AG09309 (cell line): ENCODE results near the gene TRO.

Source experiments
- DNase-seq: peaks from one replicate; pipeline ENCODE4 v3.0.0-alpha.2; 2010; ENCODE audit warnings: low read depth
- H3K4me3 ChIP-seq: 2 replicates; pipeline ENCODE4 v1.5.1; 2011; ENCODE audit warnings: mild to moderate bottlenecking, low read depth, low read length, moderate library complexity; ENCODE audit not compliant: control insufficient read depth
- CTCF ChIP-seq: IDR thresholded peaks from 2 replicates; pipeline ENCODE4 v1.5.1; 2011; ENCODE audit warnings: mild to moderate bottlenecking, low read depth, low read length, inconsistent platforms; ENCODE audit not compliant: insufficient read depth, control insufficient read depth; ENCODE audit errors: missing control alignments

TRO gene

GRCh38 chrX:54945224-54945623 is 24.6 kb downstream of the TRO start:
- no peak for TF ChIP-seq CTCF
- no peak overlapping the region for H3K4me3 ChIP-seq

GRCh38 chrX:54950730-54951375 is 30.2 kb downstream of the TRO start:
- no peak for TF ChIP-seq CTCF
- DNase-seq: no peak
- H3K4me3 ChIP-seq: no peak overlapping the region

More at GRCh38 chrX:54945224-54945623, 24.6 kb downstream of the TRO start:
- no peak for DNase-seq

- H3K4me3 ChIP-seq: no peak overlapping the region
- TF ChIP-seq CTCF: no peak
- DNase-seq: no peak
These were observed 41.1 kb downstream of the TRO start for GRCh38 chrX:54961750-54962149.

GRCh38 chrX:54964766-54965497 is 44.3 kb downstream of the TRO start:
- no peak for DNase-seq
- no peak for TF ChIP-seq CTCF
- no peak overlapping the region for H3K4me3 ChIP-seq

GRCh38 chrX:54977387-54977786 is 56.8 kb downstream of the TRO start:
- no peak overlapping the region for H3K4me3 ChIP-seq
- DNase-seq: no peak
- TF ChIP-seq CTCF: no peak

GRCh38 chrX:54978448-54978847 is 57.8 kb downstream of the TRO start:
- no peak for DNase-seq
- no peak overlapping the region for H3K4me3 ChIP-seq
- no peak for TF ChIP-seq CTCF
